Esophagus squamous epithelium (tissue), 4 donors: ENCODE results near the gene TMEM86A.
A peak's percentile ranks its signal among the peaks of the same experiment; 100 is the strongest.

Experiments
- POLR2A ChIP-seq, 4 donors: fragments of 450-650 bp; IDR thresholded peaks; one replicate each; pipeline ENCODE4 v1.6.1; 2017; ENCODE audit warnings: antibody characterized with exemption in 4 of 4, mild to moderate bottlenecking in 4 of 4, moderate library complexity in 3 of 4
- TF ChIP-seq, protein P1 (sequence below), 6 experiments: fragments of 450-650 bp in 4 of 6; fragments of 200-600 bp in 2 of 6; sonication (generic) in 2 of 6; IDR thresholded peaks; one replicate each; pipeline ENCODE4 v1.5.1; 2016 to 2019; ENCODE audit warnings: antibody characterized with exemption in 6 of 6, mild to moderate bottlenecking in 4 of 6, moderate library complexity in 4 of 6

- TF ChIP-seq, protein P1, sequence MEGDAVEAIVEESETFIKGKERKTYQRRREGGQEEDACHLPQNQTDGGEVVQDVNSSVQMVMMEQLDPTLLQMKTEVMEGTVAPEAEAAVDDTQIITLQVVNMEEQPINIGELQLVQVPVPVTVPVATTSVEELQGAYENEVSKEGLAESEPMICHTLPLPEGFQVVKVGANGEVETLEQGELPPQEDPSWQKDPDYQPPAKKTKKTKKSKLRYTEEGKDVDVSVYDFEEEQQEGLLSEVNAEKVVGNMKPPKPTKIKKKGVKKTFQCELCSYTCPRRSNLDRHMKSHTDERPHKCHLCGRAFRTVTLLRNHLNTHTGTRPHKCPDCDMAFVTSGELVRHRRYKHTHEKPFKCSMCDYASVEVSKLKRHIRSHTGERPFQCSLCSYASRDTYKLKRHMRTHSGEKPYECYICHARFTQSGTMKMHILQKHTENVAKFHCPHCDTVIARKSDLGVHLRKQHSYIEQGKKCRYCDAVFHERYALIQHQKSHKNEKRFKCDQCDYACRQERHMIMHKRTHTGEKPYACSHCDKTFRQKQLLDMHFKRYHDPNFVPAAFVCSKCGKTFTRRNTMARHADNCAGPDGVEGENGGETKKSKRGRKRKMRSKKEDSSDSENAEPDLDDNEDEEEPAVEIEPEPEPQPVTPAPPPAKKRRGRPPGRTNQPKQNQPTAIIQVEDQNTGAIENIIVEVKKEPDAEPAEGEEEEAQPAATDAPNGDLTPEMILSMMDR (IDR thresholded peaks at IDR 0.05), result peak in 1 of 6 experiments; percentile 10
- TF ChIP-seq POLR2A (IDR thresholded peaks at IDR 0.05), result no peak
Measured at GRCh38 chr11:18749681-18750319, 51.2 kb downstream of the TMEM86A start.
